Hematopoietic multipotent progenitor cell treated with erythropoietin and hydrocortisone succinate and interleukin-3 and kit ligand, for 6 days (in vitro differentiated cells): ENCODE data around the gene COG5.
A peak's percentile ranks its signal among the peaks of the same experiment; 100 is the strongest.

Experiments
- DNase-seq: peaks from one replicate; pipeline ENCODE4 v3.0.0-alpha.2; 2015

COG5 gene

DNA sequence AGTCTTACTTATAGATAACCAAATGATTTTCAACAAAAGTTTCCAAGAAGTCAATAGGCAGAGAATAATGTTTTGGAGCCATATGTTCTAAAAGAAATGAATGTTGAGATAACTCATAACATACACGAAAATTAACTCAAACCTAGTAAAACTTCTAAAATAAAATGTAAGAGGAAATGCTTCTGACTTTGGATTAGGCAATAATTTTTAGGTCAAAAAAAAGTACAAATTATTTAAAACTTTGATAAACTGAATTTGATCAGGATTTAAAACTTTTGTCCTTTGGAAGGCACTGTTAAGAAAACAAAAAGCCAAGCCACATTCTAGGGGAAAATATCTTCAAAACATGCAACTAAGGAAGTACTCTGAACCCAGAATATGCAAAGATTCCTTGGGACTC, 242.1 kb downstream of the COG5 start:
- no peak for DNase-seq

GRCh38 chr7:107319724-107320228, 243.9 kb downstream of the COG5 start:
- DNase-seq: peak; percentile 52

DNA sequence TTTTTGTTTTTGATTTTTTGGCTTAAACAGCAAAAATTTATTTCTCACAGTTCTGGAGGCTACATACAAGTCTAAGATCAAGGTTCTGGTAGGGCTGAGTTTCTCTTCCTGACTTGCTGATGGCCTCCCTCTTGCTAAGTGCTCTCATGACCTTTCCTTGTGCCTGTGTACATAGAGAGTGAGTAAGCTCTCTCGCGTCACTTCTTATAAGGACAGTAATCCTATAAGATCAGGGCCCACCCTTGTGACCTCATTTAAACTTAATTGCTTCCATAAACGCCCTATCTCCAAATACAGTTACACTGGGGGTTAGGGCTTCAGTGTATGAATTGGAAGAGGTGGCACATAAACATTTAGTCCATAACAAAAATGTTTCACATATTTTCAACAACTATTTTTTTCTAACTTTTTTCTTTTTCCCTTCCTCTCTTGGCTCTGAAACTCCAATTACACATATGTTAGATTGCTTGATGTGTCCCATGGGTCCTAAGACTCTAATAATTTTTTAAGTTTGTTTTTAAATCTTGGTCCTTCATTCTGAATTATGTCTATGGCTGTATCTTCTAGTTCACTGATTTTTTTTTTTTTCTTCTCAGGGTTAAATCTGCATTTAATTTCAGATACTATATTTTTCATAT, 245.1 kb downstream of the COG5 start:
- peak; percentile 77 for DNase-seq

DNA sequence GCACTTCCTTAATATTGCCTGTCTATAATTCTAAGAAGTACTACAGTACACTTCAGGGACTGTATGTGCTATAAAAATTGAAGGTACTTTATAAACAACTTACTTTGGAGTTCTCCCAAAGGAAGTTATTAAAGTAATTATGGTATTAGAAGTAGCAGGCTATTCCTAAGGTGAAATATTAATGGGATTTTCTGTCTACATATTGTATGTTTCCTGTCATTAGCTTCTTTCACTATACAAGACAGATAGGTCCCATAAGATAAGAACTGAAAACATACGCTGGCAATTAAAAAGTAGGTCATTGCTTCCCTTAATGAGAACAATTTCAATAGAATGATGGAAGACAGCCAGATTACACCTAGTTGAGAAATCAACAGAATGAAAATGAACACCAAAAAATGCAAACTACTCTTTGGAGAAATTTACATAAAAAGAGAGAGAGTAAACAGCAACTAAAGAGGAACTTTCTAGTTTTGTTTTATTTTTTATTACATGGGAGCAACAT, 248.0 kb downstream of the COG5 start:
- no peak for DNase-seq

DNA sequence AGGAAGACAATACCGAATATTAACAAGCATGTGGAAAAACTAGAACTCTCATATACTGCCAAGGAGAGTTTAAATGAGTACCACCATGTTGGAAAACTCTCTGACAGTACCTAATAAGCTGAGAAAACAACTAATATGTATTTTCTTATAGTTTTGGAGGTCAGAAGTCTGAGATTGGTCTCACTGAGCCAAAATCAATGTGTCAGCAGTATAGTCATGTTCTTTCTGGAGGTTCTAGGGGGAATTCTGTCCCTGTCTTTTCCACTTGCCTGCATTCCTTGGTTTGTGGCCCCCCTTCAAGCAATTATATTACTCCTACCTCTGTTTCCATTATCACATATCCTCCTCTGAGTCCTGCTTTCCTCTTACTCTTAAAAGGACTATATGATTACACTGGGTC, 250.4 kb downstream of the COG5 start:
- no peak for DNase-seq

- no peak for DNase-seq
These were observed 251.3 kb downstream of the COG5 start for GRCh38 chr7:107312418-107312817.

DNA sequence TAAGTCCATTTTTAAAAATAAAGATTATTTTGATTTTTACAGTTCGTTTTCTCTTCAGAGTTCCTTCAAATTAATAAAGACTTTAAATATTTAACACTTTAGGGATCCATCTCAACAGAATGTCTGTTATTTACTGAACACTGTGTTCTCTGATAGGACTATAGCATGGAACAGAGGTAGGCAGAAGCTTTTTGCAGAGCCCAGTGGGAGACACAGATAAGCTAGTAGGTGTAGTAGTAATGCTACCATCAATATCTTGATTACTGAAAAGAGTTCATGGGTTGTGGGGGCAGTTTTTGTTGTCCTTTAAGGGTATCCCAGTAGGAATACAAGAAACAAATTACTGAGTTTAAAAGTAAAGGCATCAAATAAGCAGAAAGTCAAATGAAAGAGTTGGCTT, 254.4 kb downstream of the COG5 start:
- DNase-seq: peak; percentile 72

DNA sequence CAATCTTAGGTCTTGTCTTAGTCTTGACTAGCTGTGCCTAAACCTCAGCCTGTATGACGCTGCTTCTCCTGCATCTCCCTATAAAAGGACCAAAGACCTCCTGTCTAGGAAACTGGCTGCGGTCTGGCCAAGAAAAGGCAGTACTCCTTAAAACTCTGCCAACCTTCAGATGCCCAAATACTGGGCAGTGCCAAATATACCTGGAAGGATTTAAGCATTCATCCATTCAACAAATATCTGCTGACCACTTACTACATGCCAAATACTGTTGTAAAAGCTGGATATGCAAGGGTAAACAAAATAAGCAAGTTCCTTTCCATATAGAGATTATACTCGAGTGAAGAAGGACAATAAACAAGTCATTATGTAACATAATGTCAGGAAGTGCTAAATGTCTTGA, 259.1 kb downstream of the COG5 start:
- DNase-seq: no peak

DNA sequence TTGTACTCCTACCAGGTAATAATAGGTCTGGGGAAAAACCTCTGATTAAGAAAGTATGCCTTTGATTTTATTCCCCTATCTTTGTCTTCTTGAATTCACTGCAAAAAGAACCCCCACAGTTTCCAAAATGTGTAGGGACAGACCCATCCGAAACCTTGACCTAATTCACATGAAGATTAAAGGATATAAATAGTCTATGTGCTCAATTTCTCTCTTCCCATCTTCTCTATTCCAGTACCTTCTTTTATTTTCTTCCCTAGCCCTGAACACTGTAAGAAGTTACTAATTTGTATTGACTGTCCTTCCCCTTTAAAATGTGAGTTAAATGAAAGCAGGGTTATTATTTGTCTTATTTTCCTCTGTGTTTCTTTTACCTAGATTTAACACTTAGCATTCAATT, 259.7 kb downstream of the COG5 start:
- no peak for DNase-seq

DNA sequence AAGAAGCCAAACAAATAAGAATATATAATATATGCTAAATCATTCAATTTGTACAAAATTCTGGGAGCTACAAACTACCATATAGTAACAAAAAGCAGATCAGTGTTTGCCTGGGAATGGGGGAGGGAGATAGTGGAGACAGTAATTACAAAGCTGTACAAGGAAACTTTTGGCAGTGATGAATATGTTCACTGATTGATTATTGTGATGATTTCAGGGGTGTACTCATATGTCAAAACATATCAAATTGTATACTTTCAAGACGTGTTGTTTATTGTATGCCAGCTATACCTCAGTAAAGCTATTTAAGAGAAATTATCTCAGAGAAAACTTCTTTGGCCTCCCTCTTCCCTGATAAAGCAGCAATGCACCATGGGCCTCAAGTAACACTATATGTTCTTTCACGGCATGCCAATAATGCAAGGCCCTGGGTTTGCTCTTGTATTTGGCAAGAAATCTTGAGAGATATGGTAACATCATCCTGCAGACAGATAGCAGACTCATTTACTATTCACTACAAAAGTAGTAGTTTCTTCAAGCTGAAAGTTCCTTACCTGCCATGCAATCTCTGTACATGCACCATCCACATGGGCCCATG, 261.4 kb downstream of the COG5 start:
- DNase-seq: no peak

- DNase-seq: no peak
These were observed 269.5 kb downstream of the COG5 start for GRCh38 chr7:107294182-107294581.

DNA sequence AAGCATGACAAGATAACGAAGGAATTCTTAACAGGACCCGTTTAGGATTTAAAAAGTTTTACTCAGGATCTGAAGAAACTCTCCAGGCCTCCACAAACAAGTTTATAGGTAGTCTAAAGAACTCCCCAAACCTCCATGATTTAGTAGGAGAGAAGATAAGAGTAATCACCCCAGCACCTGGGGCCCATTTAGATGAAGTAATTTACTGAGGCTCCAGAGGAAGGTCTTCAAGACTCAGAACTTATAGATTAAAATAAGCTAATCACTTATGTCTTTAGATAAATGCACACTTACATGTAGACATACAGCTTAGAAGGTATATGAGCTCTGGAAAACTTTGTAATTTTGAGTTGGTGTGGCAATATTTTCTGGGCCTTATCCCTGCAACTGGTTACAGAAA, 271.1 kb downstream of the COG5 start:
- DNase-seq: no peak

DNA sequence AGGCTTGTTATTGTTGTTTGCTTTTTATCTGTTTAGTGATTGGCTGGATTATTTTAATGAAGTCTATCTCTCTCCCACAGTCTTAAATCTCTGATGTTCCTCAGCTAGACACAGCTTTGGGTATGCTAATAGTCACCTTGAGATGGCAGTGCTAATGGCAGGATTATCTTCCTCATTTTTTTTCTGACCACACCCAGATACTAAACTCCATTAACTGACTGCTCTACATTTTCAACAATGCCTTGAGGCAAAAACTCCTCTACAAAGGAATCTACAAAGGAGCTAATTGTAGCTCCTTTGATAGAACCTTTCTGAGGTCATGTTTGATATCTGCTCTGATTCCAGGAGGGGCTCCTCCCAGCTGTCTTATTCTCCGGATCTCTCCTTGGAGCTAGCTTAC, 272.3 kb downstream of the COG5 start:
- no peak for DNase-seq

DNA sequence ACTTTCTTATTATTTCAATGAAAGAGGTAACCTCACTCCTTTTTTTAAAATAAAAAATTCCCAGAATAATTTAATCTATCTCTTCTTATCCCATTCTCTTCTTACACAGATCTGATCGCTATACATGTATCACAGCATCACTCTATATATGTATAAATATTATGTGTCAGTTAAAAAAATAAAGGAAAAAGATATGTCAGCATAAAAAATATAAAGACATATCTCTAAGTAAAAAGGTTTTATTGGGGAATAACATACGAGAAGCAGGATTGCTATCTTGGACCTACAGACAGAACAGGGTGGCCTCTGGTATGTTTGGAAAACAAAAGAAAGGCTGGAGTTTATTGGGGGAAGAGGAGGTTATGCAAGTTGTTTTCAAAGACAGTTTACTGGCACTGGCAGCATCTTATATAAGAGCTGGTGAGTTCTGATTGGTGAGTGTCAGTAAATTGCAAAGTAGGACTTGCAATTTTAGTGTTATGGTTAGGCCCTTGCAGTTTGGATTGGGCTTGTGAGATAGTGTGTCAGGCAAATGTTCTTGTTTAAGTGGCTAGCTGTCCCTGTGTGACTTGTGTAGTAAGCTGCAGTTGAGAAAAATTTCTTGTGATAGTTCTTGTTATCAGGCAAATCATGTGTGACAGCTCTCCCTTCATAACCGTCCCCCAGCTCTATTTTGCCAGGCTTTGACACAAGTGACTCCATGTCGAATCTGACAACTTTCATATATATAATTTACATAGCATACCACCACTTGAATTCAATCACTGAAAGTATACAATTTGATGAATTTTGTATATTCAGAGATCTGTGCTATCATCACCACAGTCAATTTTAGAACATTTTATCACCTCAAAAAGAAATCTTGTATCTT, 276.7 kb downstream of the COG5 start:
- no peak for DNase-seq

DNA sequence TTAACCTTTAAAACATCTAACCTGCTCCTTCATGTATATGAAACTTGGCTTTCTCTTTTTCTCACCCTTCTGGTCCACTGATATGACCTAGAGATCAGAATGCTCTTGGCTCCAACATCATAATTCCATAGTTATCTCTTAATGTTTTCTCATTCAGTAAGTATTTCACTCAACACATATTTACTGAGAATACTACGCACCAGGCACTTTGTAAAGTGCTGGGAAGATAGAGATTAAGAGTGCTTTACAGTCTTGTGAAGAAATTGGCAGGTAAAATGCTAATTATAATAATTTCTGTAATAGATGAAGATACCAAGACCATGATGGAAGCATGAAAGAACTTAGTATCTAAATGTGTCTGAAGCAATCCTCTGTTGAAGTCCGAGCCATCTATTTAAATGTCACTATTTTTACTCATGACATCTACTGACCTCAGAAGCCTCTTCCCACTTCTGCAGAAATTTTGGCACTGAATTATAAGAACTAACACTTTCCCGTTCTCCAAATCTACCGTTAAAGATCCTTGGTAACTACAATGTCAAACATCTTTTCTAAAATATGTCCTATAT, 278.7 kb downstream of the COG5 start:
- DNase-seq: no peak

DNA sequence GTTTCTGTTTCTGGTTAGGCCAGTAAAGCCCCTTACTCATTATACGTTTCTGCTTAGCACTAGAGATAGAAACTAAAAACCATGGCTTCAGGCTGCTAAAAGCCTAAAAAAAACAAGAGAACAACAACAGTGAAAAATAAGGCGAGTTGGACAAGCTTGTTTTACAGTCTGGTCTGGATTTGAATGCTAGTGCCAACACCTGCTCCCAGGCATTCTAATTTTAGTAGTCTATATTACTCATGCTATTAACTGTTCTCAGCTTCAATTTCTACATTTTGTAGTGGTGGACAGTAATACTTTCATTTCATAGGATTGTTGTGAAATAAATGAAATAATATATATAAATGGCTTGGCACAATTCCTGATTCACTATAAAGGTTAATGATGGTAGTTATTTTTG, 286.4 kb downstream of the COG5 start:
- DNase-seq: no peak

DNA sequence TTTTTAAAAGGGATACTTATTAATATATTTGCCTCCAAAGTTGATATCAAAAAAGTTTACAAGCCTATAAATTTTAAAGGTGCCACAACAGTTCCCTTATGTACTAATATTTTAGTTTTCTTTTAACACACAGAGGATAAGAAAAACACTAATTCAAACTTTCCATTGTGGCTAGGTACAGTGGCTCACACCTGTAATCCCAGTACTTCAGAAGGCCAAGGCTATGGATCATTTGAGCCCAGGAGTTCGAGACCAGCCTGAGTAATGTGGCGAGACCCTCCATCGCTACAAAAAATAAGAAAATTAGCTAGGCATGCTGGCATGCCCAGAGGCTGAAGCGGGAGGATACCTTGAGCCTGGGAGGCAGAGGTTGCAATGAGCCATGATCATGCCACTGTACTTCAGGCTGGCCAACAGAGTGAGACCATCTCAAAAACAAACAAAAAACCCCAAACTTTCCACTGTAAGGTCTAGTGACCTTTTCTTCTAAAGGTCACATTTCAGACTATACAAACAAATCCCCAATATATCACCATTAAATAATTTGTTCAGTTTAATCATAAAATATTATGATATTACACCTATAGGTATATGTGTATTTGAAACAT, 287.4 kb downstream of the COG5 start:
- DNase-seq: no peak

- no peak for DNase-seq
These were observed 289.2 kb downstream of the COG5 start for GRCh38 chr7:107274506-107274905.

- DNase-seq: no peak
These were observed 293.9 kb downstream of the COG5 start for GRCh38 chr7:107269790-107270189.

- no peak for DNase-seq
These were observed 295.1 kb downstream of the COG5 start for GRCh38 chr7:107268594-107268993.

DNA sequence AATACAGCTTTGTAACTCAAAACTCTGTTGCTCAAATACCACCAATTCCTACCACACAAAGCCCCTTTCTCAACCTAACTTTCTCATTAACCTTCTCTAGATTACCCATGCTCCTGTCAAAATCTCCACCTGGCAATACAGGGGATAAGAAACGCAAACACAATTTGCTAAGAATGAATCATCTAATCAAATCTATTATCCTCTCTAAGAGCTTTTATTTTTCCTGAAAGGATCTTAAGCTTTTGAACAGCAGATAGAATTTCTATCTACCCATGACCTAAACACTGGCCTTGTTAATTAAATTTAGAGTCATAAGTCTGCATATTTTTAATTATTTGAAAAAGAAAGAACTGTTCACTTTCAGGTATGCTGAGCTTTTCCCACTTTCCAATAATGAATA, 296.6 kb downstream of the COG5 start:
- no peak for DNase-seq

- no peak for DNase-seq
These were observed 299.0 kb downstream of the COG5 start for GRCh38 chr7:107264723-107265122.

DNA sequence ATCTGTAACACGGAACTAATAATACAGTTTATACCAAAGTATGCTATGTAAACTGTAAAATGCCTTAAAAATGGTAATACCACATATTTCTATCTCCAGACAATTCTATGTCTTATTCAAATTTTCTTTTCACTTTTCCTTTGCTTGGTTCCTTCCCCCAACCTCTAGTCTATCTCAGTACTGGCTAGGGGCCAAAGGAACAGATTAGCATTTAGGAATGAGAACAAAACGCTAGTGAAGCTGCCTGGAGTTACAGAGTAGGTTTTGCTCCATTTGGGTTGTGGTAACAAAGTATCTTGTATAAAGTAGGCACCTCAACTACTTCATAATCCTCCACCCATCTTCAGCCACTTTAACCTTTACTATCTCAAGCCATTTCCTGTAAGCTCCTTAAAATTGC, 300.9 kb downstream of the COG5 start:
- peak; percentile 7 for DNase-seq
